Vagina (tissue), 2 donors: ENCODE results near the gene C3orf62.

Experiments
- POLR2A ChIP-seq, 2 donors: fragments of 450-650 bp; IDR thresholded peaks; one replicate each; pipeline ENCODE4 v1.6.1; 2017; ENCODE audit warnings: antibody characterized with exemption in 2 of 2, mild to moderate bottlenecking in 2 of 2, moderate library complexity in 2 of 2
- POLR2AphosphoS5 ChIP-seq, 2 donors: sonication (generic); formaldehyde crosslinking; IDR thresholded peaks; one replicate each; pipeline ENCODE4 v1.9.0; 2017; ENCODE audit warnings: antibody characterized with exemption in 2 of 2, mild to moderate bottlenecking in 2 of 2, low read depth in 1 of 2; ENCODE audit not compliant: insufficient read depth in 1 of 2
- TF ChIP-seq, protein P1 (sequence below), 3 experiments: fragments of 450-650 bp in 2 of 3; fragments of 200-600 bp in 1 of 3; sonication (generic) in 1 of 3; IDR thresholded peaks; one replicate each; pipeline ENCODE4 v1.5.1; 2017 to 2019; ENCODE audit warnings: antibody characterized with exemption in 3 of 3, mild to moderate bottlenecking in 2 of 3, moderate library complexity in 2 of 3

DNA sequence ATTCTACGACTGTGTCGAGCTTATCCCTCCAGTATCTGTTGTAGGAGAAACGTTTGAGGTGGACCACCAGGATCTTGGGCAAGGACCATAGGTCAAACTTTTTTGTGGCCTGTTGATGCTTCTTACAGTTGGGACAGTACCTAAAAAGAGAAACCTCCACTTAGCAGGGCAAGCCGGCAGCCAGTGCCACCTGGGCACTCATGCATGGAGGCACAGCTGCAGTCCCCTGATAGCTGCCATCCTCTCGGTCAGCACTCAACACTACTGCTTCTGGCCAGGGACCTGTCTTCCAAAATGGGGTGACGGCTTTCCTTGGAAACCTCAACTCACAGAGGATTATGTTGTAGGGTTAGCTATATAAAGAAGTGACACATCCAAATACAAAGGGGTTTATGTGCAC is 7.0 kb upstream of the C3orf62 start:
- TF ChIP-seq POLR2A (IDR thresholded peaks at IDR 0.05) (no peak), POLR2AphosphoS5 (IDR thresholded peaks at IDR 0.05; ENCODE audit: insufficient read depth in 1 of 2, low read depth in 1 of 2) (no peak)
- TF ChIP-seq, protein P1, sequence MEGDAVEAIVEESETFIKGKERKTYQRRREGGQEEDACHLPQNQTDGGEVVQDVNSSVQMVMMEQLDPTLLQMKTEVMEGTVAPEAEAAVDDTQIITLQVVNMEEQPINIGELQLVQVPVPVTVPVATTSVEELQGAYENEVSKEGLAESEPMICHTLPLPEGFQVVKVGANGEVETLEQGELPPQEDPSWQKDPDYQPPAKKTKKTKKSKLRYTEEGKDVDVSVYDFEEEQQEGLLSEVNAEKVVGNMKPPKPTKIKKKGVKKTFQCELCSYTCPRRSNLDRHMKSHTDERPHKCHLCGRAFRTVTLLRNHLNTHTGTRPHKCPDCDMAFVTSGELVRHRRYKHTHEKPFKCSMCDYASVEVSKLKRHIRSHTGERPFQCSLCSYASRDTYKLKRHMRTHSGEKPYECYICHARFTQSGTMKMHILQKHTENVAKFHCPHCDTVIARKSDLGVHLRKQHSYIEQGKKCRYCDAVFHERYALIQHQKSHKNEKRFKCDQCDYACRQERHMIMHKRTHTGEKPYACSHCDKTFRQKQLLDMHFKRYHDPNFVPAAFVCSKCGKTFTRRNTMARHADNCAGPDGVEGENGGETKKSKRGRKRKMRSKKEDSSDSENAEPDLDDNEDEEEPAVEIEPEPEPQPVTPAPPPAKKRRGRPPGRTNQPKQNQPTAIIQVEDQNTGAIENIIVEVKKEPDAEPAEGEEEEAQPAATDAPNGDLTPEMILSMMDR (IDR thresholded peaks at IDR 0.05), result no peak
